SK-N-SH (cell line): ENCODE data around the gene TIMM17B. TPM values are rescaled to one million over a fixed set of nuclear protein-coding genes. Genes with fewer than 3 reads are reported as not detected.

Source experiments
- CTCF ChIA-PET: fragments of 300-600, 350-600 bp; formaldehyde crosslinking; extraction: SDS; loops from one replicate; lab custom pipeline; 2021; lab: Yijun Ruan, JAX
- POLR2A ChIA-PET: fragments of 350-600 bp; sonication (Branson Sonifier 250); formaldehyde crosslinking; extraction: SDS; loops from one replicate; lab custom pipeline; 2020; ENCODE audit warnings: antibody characterized with exemption, inconsistent platforms; lab: Yijun Ruan, JAX
- DNase-seq: peaks from one replicate; pipeline ENCODE4 v3.0.0; 2012
- H2AFZ ChIP-seq: fragments of 200-600 bp; sonication (generic); 2 replicates; pipeline ENCODE4 v1.8.1; 2016; ENCODE audit warnings: antibody characterized with exemption, mild to moderate bottlenecking, low read depth
- H3F3A ChIP-seq: fragments of 200-600 bp; sonication (generic); replicated peaks from 2 replicates; pipeline ENCODE3; 2016; ENCODE audit warnings: antibody characterized with exemption, mild to moderate bottlenecking; ENCODE audit not compliant: insufficient read depth
- H3K27ac ChIP-seq, 2 experiments: fragments of 200-500 bp in 1 of 2; fragments of 200-600 bp in 1 of 2; sonication (Bioruptor generic) in 1 of 2; sonication (generic), shearing (Covaris generic) in 1 of 2; 2 replicates each; pipeline versions ENCODE4 v1.5.1 to v1.6.1; 2014 to 2016; ENCODE audit warnings: low read depth in 2 of 2, inconsistent platforms in 1 of 2, low read length in 1 of 2, mild to moderate bottlenecking in 1 of 2, mixed read lengths in 1 of 2
- H3K27me3 ChIP-seq: fragments of 200-600 bp; sonication (generic), shearing (Covaris generic); 2 replicates; pipeline ENCODE4 v1.6.1; 2016; ENCODE audit warnings: mixed run types; ENCODE audit not compliant: insufficient read depth
- H3K36me3 ChIP-seq, 2 experiments: fragments of 200-500 bp in 1 of 2; fragments of 200-600 bp in 1 of 2; sonication (Bioruptor generic) in 1 of 2; sonication (generic) in 1 of 2; replicated peaks in 1 of 2; 2 replicates each; pipeline versions ENCODE3 to v1.5.1; 2014 to 2016; ENCODE audit warnings: low read length in 1 of 2, mild to moderate bottlenecking in 1 of 2; ENCODE audit not compliant: insufficient read depth in 2 of 2, control insufficient read depth in 1 of 2
- H3K4me1 ChIP-seq, 2 experiments: fragments of 200-500 bp in 1 of 2; fragments of 200-600 bp in 1 of 2; sonication (Bioruptor generic) in 1 of 2; sonication (generic), shearing (Covaris generic) in 1 of 2; 2 replicates each; pipeline versions ENCODE4 v1.5.1 to v1.6.1; 2014 to 2016; ENCODE audit warnings: low read depth in 1 of 2, low read length in 1 of 2, mixed run types in 1 of 2; ENCODE audit not compliant: insufficient read depth in 2 of 2, control insufficient read depth in 1 of 2
- H3K4me2 ChIP-seq: fragments of 200-600 bp; sonication (generic), shearing (Covaris generic); 2 replicates; pipeline ENCODE4 v1.6.1; 2017; ENCODE audit warnings: mixed run types
- H3K4me3 ChIP-seq, 2 experiments: fragments of 200-500 bp in 1 of 2; fragments of 200-600 bp in 1 of 2; sonication (Bioruptor generic) in 1 of 2; sonication (generic), shearing (Covaris generic) in 1 of 2; 2 replicates each; pipeline versions ENCODE4 v1.5.1 to v1.8.1; 2014 to 2016; ENCODE audit warnings: low read depth in 2 of 2, inconsistent platforms in 1 of 2, low read length in 1 of 2, mild to moderate bottlenecking in 1 of 2, mixed read lengths in 1 of 2, moderate library complexity in 1 of 2
- H3K79me2 ChIP-seq: fragments of 200-600 bp; sonication (generic); 2 replicates; pipeline ENCODE4 v1.8.1; 2017; ENCODE audit warnings: mild to moderate bottlenecking; ENCODE audit not compliant: insufficient read depth
- H3K9ac ChIP-seq: fragments of 200-600 bp; sonication (generic); 2 replicates; pipeline ENCODE4 v1.6.1; 2017; ENCODE audit warnings: mixed run types
- H3K9me2 ChIP-seq: fragments of 200-600 bp; sonication (generic); 2 replicates; pipeline ENCODE4 v1.6.1; 2017; ENCODE audit warnings: mixed run types
- H3K9me3 ChIP-seq: fragments of 200-600 bp; sonication (generic); 2 replicates; pipeline ENCODE4 v1.6.1; 2017; ENCODE audit warnings: mixed run types, mild to moderate bottlenecking, moderate library complexity
- H4K20me1 ChIP-seq: fragments of 200-600 bp; sonication (generic); 2 replicates; pipeline ENCODE4 v1.6.1; 2017; ENCODE audit warnings: mild to moderate bottlenecking, mixed run types; ENCODE audit not compliant: insufficient read depth
- CTCF ChIP-seq: fragments of 200-600 bp; sonication (generic); IDR thresholded peaks from 2 replicates; pipeline ENCODE4 v1.6.1; 2017; ENCODE audit warnings: antibody characterized with exemption, mild to moderate bottlenecking, moderate library complexity
- ELF1 ChIP-seq: IDR thresholded peaks from 2 replicates; pipeline ENCODE4 v1.4.0; 2012
- GABPA ChIP-seq: IDR thresholded peaks from 2 replicates; pipeline ENCODE4 v1.4.0; 2012; ENCODE audit warnings: low read depth, mild to moderate bottlenecking
- MAX ChIP-seq: IDR thresholded peaks from 2 replicates; pipeline ENCODE4 v1.4.0; 2012; ENCODE audit warnings: low read depth
- MEF2A ChIP-seq: IDR thresholded peaks from 2 replicates; pipeline ENCODE4 v1.4.0; 2012; ENCODE audit warnings: low read depth, borderline replicate concordance
- REST ChIP-seq: IDR thresholded peaks from 2 replicates; pipeline ENCODE4 v1.6.1; 2012; ENCODE audit warnings: mild to moderate bottlenecking, low read depth, low read length, moderate library complexity
- RFX5 ChIP-seq: IDR thresholded peaks from 2 replicates; pipeline ENCODE4 v1.6.1; 2012; ENCODE audit warnings: mild to moderate bottlenecking, improper control_type of control experiment, low read length
- SMC3 ChIP-seq: IDR thresholded peaks from 2 replicates; pipeline ENCODE4 v1.6.1; 2012; ENCODE audit warnings: low read depth, low read length, improper control_type of control experiment
- TCF12 ChIP-seq: IDR thresholded peaks from 2 replicates; pipeline ENCODE4 v1.4.0; 2012
- TEAD4 ChIP-seq: IDR thresholded peaks from 2 replicates; pipeline ENCODE4 v1.4.0; 2012; ENCODE audit warnings: mild to moderate bottlenecking, borderline replicate concordance; ENCODE audit not compliant: insufficient read depth
- USF1 ChIP-seq: IDR thresholded peaks from 2 replicates; pipeline ENCODE4 v1.4.0; 2012; ENCODE audit warnings: low read depth, borderline replicate concordance
- ZBTB33 ChIP-seq: IDR thresholded peaks from 2 replicates; pipeline ENCODE4 v1.4.0; 2012; ENCODE audit warnings: low read depth, borderline replicate concordance
- WGBS: methylation state at CpG from one replicate; pipeline ENCODE4 v1.1.6; 2017; ENCODE audit warnings: low lambda C conversion rate; 5-methylcytosine and 5-hydroxymethylcytosine counted together
- polyA plus RNA-seq, 3 experiments: library from polyadenylated mRNA; depleted of rRNA; stranded (reverse); fragments of >200 nt; gene quantifications; 2 replicates each; pipeline ENCODE4 v1.2.3, GENCODE V29; 2012

TIMM17B gene
- polyA plus RNA-seq, 1 of the 3 experiments (the other 2 are of a cell fraction): 87.0 TPM

- no peaks in the 10 kb centered on the region for H3K9me2 ChIP-seq
- no peak overlapping the region for H3K27ac ChIP-seq
- no peaks in the 10 kb centered on the region for H4K20me1 ChIP-seq
- no peaks in the 10 kb centered on the region for H3K79me2 ChIP-seq
- H3F3A ChIP-seq: no peaks in the 10 kb centered on the region
- H3K4me3 ChIP-seq: no peak overlapping the region
- H3K4me2 ChIP-seq: no peak overlapping the region
- no peaks in the 10 kb centered on the region for H3K9me3 ChIP-seq
- H3K27me3 ChIP-seq: no peaks in the 10 kb centered on the region
- H3K9ac ChIP-seq: no peak overlapping the region
- ChIA-PET POLR2A (no interaction called here), CTCF (interaction anchor here (0.8 to 1.6 kb wide), 2 partner anchors 9 to 13 kb away, joined by 3 to 10 read pairs; no protein-coding TSS in a partner anchor)
- H2AFZ ChIP-seq: no peak overlapping the region
- peaks cover 19 to 55% of the 10 kb centered on the region in 2 experiments for H3K36me3 ChIP-seq
- whole genome bisulfite sequencing: 94% methylated on average over 5 of the region's 5 CpGs
- no peak for DNase-seq
- TF ChIP-seq MEF2A: no peak
- no peak for TF ChIP-seq TCF12
- no peak for TF ChIP-seq SMC3
- no peak for TF ChIP-seq GABPA
- TF ChIP-seq ZBTB33: no peak
- no peak for TF ChIP-seq ELF1
- TF ChIP-seq REST: no peak
- no peak for TF ChIP-seq TEAD4
- TF ChIP-seq RFX5: no peak
- no peak for TF ChIP-seq CTCF
- no peak for TF ChIP-seq MAX
- TF ChIP-seq USF1: no peak
- TF ChIP-seq, all 33 proteins: peak for 0
- H3K4me1 ChIP-seq: no peaks in the 10 kb centered on the region
Observed at GRCh38 chrX:48927123-48927522, 29.6 kb upstream of the TIMM17B start.
